HG03064 (cell line): ENCODE data around the gene RUNDC3A.
"Not testable (repeated sequence)": the region's sequence is repeated elsewhere in the genome, so short reads cannot be mapped to it uniquely, and the experiment has no call there.

Experiments
- ATAC-seq: cut with Tn5 transposase; IDR thresholded peaks from one replicate; pipeline ENCODE4 v1.9.1; 2021; ENCODE audit warnings: low read depth; ENCODE audit not compliant: unreplicated experiment

RUNDC3A gene

GRCh38 chr17:44317545-44317944 is 9.1 kb downstream of the RUNDC3A start:
- no peak for ATAC-seq

GRCh38 chr17:44318077-44318892 is 9.9 kb downstream of the RUNDC3A start:
- no peak for ATAC-seq

GRCh38 chr17:44320066-44320465 is 11.7 kb downstream of the RUNDC3A start:
- no peak for ATAC-seq

- no peak for ATAC-seq
Measured at GRCh38 chr17:44321246-44322120, 13.1 kb downstream of the RUNDC3A start.

- ATAC-seq: no peak
Measured at GRCh38 chr17:44322236-44322895, 14.0 kb downstream of the RUNDC3A start.

- no peak for ATAC-seq
Measured at GRCh38 chr17:44323359-44324091, 15.1 kb downstream of the RUNDC3A start.

GRCh38 chr17:44324092-44324570 is 15.7 kb downstream of the RUNDC3A start:
- ATAC-seq: no peak

- ATAC-seq: peak; percentile 46
Measured at GRCh38 chr17:44324571-44325275, 16.3 kb downstream of the RUNDC3A start, which contains the start of gene SLC25A39. TSS of gene SLC25A39 (minus strand) at chr17:44324823. CDS start at chr17:44323562, 1,261 bp downstream.

GRCh38 chr17:44326861-44327444 is 18.6 kb downstream of the RUNDC3A start:
- ATAC-seq: no peak

- ATAC-seq: no peak
Measured at GRCh38 chr17:44327715-44328449, 19.5 kb downstream of the RUNDC3A start.

GRCh38 chr17:44329516-44329915 is 21.1 kb downstream of the RUNDC3A start:
- ATAC-seq: not testable (repeated sequence)

GRCh38 chr17:44330263-44330662 is 21.9 kb downstream of the RUNDC3A start:
- not testable (repeated sequence) for ATAC-seq

GRCh38 chr17:44331249-44331760 is 22.9 kb downstream of the RUNDC3A start:
- ATAC-seq: no peak

- ATAC-seq: no peak
Measured at GRCh38 chr17:44333371-44333770, 25.0 kb downstream of the RUNDC3A start.

GRCh38 chr17:44334315-44334714 is 25.9 kb downstream of the RUNDC3A start:
- no peak for ATAC-seq

- ATAC-seq: no peak
Measured at GRCh38 chr17:44334727-44335126, 26.3 kb downstream of the RUNDC3A start.

- no peak for ATAC-seq
Measured at GRCh38 chr17:44335564-44335963, 27.2 kb downstream of the RUNDC3A start.

- ATAC-seq: no peak
Measured at GRCh38 chr17:44335968-44336367, 27.6 kb downstream of the RUNDC3A start.
